Measurements from ENCODE around the gene ARSD. TPM values are rescaled to one million over a fixed set of nuclear protein-coding genes. Genes with fewer than 3 reads are reported as not detected.

Gene ARSD
- polyA plus RNA-seq, 1 of the 3 experiments (the other 2 are of a cell fraction), result 19.8 TPM

DNA sequence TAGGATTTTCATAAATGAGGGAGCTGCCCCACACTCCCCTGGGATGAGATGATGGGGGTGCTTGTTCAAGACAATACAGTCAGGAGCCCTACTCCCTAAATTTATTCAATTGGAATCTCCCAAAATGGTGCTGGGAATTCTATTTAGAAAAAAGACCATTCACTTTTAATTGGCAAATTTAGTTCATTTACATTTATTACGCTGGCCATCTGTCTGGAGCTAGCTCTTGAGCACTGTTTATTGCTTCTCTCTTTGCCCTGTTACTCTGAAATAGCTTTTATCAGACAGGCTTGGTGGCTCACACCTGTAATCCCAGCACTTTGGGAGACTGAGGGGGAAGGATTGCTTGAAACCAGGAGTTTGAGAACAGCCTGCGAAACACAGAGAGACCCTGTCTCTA, 2.0 kb upstream of the ARSD start:
- peaks cover 5% of the 10 kb centered on the region for H3F3A ChIP-seq (replicated peaks; ENCODE audit: insufficient read depth)
- no peaks in the 10 kb centered on the region for H3K79me2 ChIP-seq (ENCODE audit: insufficient read depth)
- H2AFZ ChIP-seq (ENCODE audit: low read depth), result no peak overlapping the region
- no peak for DNase-seq
- 87% methylated on average over 2 of the region's 2 CpGs for WGBS (ENCODE audit: low lambda C conversion rate)
- ChIA-PET POLR2A (no interaction called here), CTCF (interaction anchor here (1.2 kb wide), 1 partner anchor 18 kb away, joined by 3 read pairs; no protein-coding TSS in a partner anchor)
- H3K4me1 ChIP-seq (ENCODE audit: control insufficient read depth in 1 of 2, insufficient read depth in 2 of 2, low read depth in 1 of 2, low read length in 1 of 2), result no peaks in the 10 kb centered on the region; a peak in 1 of 4 replicates
- no peak overlapping the region for H3K9ac ChIP-seq
- no peak overlapping the region for H3K27ac ChIP-seq (ENCODE audit: low read depth in 2 of 2, low read length in 1 of 2)
- H3K9me2 ChIP-seq, result no peaks in the 10 kb centered on the region
- H3K27me3 ChIP-seq (ENCODE audit: insufficient read depth), result no peaks in the 10 kb centered on the region; the same call in 1 of the 2 replicates
- no peaks in the 10 kb centered on the region for H3K36me3 ChIP-seq (replicated peaks in 1 of 2; ENCODE audit: control insufficient read depth in 1 of 2, insufficient read depth in 2 of 2, low read length in 1 of 2)
- H3K4me3 ChIP-seq (ENCODE audit: low read depth in 2 of 2, low read length in 1 of 2), result no peak overlapping the region
- TF ChIP-seq, protein P1, sequence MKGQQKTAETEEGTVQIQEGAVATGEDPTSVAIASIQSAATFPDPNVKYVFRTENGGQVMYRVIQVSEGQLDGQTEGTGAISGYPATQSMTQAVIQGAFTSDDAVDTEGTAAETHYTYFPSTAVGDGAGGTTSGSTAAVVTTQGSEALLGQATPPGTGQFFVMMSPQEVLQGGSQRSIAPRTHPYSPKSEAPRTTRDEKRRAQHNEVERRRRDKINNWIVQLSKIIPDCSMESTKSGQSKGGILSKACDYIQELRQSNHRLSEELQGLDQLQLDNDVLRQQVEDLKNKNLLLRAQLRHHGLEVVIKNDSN (IDR thresholded peaks at IDR 0.05; ENCODE audit: borderline replicate concordance, low read depth), result no peak
- TF ChIP-seq, protein P2, sequence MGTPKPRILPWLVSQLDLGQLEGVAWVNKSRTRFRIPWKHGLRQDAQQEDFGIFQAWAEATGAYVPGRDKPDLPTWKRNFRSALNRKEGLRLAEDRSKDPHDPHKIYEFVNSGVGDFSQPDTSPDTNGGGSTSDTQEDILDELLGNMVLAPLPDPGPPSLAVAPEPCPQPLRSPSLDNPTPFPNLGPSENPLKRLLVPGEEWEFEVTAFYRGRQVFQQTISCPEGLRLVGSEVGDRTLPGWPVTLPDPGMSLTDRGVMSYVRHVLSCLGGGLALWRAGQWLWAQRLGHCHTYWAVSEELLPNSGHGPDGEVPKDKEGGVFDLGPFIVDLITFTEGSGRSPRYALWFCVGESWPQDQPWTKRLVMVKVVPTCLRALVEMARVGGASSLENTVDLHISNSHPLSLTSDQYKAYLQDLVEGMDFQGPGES (IDR thresholded peaks at IDR 0.05; ENCODE audit: low read depth, low read length), result no peak
- no peak for TF ChIP-seq GABPA (IDR thresholded peaks at IDR 0.05; ENCODE audit: low read depth)
- no peak for TF ChIP-seq NFIC (IDR thresholded peaks at IDR 0.05; ENCODE audit: borderline replicate concordance)
- TF ChIP-seq SIN3A (IDR thresholded peaks at IDR 0.05; ENCODE audit: borderline replicate concordance, low read depth, low read length), result no peak
- no peak for TF ChIP-seq FOSL2 (IDR thresholded peaks at IDR 0.05; ENCODE audit: borderline replicate concordance, low read depth)
- H3K9me3 ChIP-seq, result no peaks in the 10 kb centered on the region
- H3K4me2 ChIP-seq, result no peak overlapping the region
- no peaks in the 10 kb centered on the region for H4K20me1 ChIP-seq (ENCODE audit: insufficient read depth)

DNA sequence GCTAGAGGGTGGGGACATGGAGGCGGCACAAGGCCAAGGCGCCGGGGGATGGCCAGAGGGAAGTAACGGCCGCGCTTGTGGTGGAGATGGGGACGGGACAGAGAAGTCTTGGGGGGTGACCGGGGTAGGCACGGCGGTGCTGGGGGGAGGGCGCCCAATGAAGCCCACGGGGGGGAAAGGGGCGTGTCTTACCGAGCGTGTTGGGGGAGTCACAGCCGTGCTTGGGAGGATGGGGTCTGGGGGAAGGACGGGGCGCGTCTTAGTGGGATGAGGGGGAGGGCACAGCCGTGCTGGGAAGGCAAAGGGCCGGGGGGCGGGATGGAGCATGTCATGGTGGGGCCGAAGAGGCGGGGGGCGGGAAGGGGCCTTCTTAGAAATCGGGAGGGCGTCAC, 952 bp downstream of the ARSD start:
- Histone ChIP-seq H3K79me2 (ENCODE audit: insufficient read depth) (no peaks in the 10 kb centered on the region), H3K4me2 (peak overlapping the region; percentile 72), H2AFZ (ENCODE audit: low read depth) (peak overlapping the region; percentile 96), H3K9ac (peak overlapping the region; percentile 76), H3K4me3 (ENCODE audit: low read depth in 2 of 2, low read length in 1 of 2) (peak overlapping the region; percentile 64 to 92), H3K36me3 (replicated peaks in 1 of 2; ENCODE audit: control insufficient read depth in 1 of 2, insufficient read depth in 2 of 2, low read length in 1 of 2) (peaks cover 0 to 3% of the 10 kb centered on the region in 2 experiments), H3K4me1 (ENCODE audit: control insufficient read depth in 1 of 2, insufficient read depth in 2 of 2, low read depth in 1 of 2, low read length in 1 of 2) (no peaks in the 10 kb centered on the region; a peak in 1 of 4 replicates), H3F3A (replicated peaks; ENCODE audit: insufficient read depth) (peaks cover 5% of the 10 kb centered on the region), H3K9me2 (no peaks in the 10 kb centered on the region), H3K27me3 (ENCODE audit: insufficient read depth) (no peaks in the 10 kb centered on the region), H3K9me3 (no peaks in the 10 kb centered on the region), H4K20me1 (ENCODE audit: insufficient read depth) (no peaks in the 10 kb centered on the region), H3K27ac (ENCODE audit: low read depth in 2 of 2, low read length in 1 of 2) (peak overlapping the region; percentile 89 to 90)
- CTCF ChIA-PET, result interaction anchor here (1.5 to 1.8 kb wide), 2 partner anchors 33 to 38 kb away, joined by 4 to 5 read pairs; no protein-coding TSS in a partner anchor
- TF ChIP-seq RXRA (IDR thresholded peaks at IDR 0.05; ENCODE audit: borderline replicate concordance, low read depth), result no peak
- peak; percentile 13; the same call in 1 of the 2 replicates for TF ChIP-seq POLR2AphosphoS5 (IDR thresholded peaks at IDR 0.05; ENCODE audit: low read depth, low read length)
- no peak for TF ChIP-seq TEAD4 (IDR thresholded peaks at IDR 0.05; ENCODE audit: borderline replicate concordance, insufficient read depth)
- 4% methylated on average over 27 of the region's 27 CpGs for WGBS (ENCODE audit: low lambda C conversion rate)
- POLR2A ChIA-PET, result interaction anchor here (0.8 to 2.4 kb wide), 3 partner anchors 20 to 33 kb away, joined by 3 to 39 read pairs (median 7); no protein-coding TSS in a partner anchor
- peak; percentile 80 for DNase-seq

Measured in SK-N-SH (cell line).